Thyroid gland (tissue), 4 donors: Measurements from ENCODE around the gene CAMKMT.

ENCODE experiments used
- CTCF ChIP-seq, 6 experiments: fragments of 200-600 bp in 3 of 6; fragments of 450-650 bp in 3 of 6; sonication (generic) in 3 of 6; IDR thresholded peaks; one replicate each; pipeline ENCODE4 v1.5.1; 2016 to 2019; ENCODE audit warnings: antibody characterized with exemption in 6 of 6, mild to moderate bottlenecking in 2 of 6, inconsistent platforms in 1 of 6, moderate library complexity in 1 of 6
- POLR2A ChIP-seq, 2 donors: fragments of 450-650 bp; IDR thresholded peaks; one replicate each; pipeline ENCODE4 v1.6.1; 2017; ENCODE audit warnings: antibody characterized with exemption in 2 of 2, mild to moderate bottlenecking in 2 of 2, moderate library complexity in 1 of 2

GRCh38 chr2:44564752-44565151, 203.0 kb downstream of the CAMKMT start:
- TF ChIP-seq CTCF (IDR thresholded peaks at IDR 0.05) (no peak), POLR2A (IDR thresholded peaks at IDR 0.05) (no peak)
